Neutrophil (primary cell): ENCODE measurements around the gene CFAP221.

Source experiments
- H3K27ac ChIP-seq: fragments of 200-600 bp; sonication (generic); 2 replicates; pipeline ENCODE4 v1.5.1; 2016; ENCODE audit warnings: mild to moderate bottlenecking, moderate library complexity
- H3K27me3 ChIP-seq: fragments of 200-600 bp; sonication (generic); 2 replicates; pipeline ENCODE4 v1.6.0; 2016; ENCODE audit warnings: mild to moderate bottlenecking
- H3K36me3 ChIP-seq: fragments of 200-600 bp; sonication (generic); 2 replicates; pipeline ENCODE4 v1.5.1; 2017
- H3K4me1 ChIP-seq, 2 experiments: fragments of 200-600 bp in 1 of 2; sonication (generic) in 1 of 2; 1 replicate in 1 of 2; 2 replicates in 1 of 2; pipeline versions ENCODE4 v1.5.1 to v1.6.1; 2013 to 2016; ENCODE audit warnings: low read depth in 1 of 2, low read length in 1 of 2, mild to moderate bottlenecking in 1 of 2, moderate library complexity in 1 of 2; ENCODE audit not compliant: control insufficient read depth in 1 of 2, insufficient read depth in 1 of 2
- H3K4me3 ChIP-seq, 2 experiments: fragments of 200-600 bp in 1 of 2; sonication (generic) in 1 of 2; 1 replicate in 1 of 2; 2 replicates in 1 of 2; pipeline ENCODE4 v1.5.1; 2013 to 2016; ENCODE audit warnings: low read depth in 1 of 2, low read length in 1 of 2, mild to moderate bottlenecking in 1 of 2, moderate library complexity in 1 of 2
- H3K9me3 ChIP-seq: fragments of 200-600 bp; sonication (generic); 2 replicates; pipeline ENCODE4 v1.5.1; 2016
- CTCF ChIP-seq: fragments of 200-600 bp; sonication (generic); IDR thresholded peaks from 2 replicates; pipeline ENCODE4 v1.5.1; 2016; ENCODE audit warnings: antibody characterized with exemption

CFAP221 gene

GRCh38 chr2:119520696-119521432 is 23.4 kb upstream of the CFAP221 start:
- no peak overlapping the region for H3K27ac ChIP-seq
- H3K36me3 ChIP-seq, result no peaks in the 10 kb centered on the region
- H3K4me1 ChIP-seq, result no peaks in the 10 kb centered on the region
- TF ChIP-seq CTCF, result no peak
- peaks cover 57% of the 10 kb centered on the region for H3K27me3 ChIP-seq
- H3K9me3 ChIP-seq, result no peaks in the 10 kb centered on the region
- no peak overlapping the region for H3K4me3 ChIP-seq

- no peaks in the 10 kb centered on the region for H3K4me1 ChIP-seq
- H3K9me3 ChIP-seq, result no peaks in the 10 kb centered on the region
- no peaks in the 10 kb centered on the region for H3K36me3 ChIP-seq
- no peak for TF ChIP-seq CTCF
- H3K27ac ChIP-seq, result no peak overlapping the region
- H3K27me3 ChIP-seq, result peaks cover 64% of the 10 kb centered on the region
- no peak overlapping the region for H3K4me3 ChIP-seq
These were observed 22.7 kb upstream of the CFAP221 start for GRCh38 chr2:119521433-119522050.

DNA sequence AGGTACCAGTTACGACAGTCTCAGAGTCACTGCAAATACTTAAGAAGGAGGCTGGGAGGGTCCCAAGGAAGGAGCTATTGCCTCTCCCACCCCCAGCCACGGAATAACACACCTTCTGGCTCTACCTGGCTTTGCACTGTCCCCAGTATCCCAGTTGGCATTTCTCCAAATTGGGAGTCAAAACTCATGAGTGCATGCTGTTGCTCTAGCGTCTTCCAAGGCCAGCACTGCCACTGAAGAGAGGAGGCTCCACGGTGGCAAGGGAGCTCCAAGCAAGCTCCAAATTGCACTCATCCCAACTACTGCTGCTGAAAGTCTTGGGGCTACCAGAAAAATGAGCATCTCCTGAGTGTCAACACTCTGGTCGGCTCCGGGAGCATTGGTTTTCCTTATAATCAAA is 21.6 kb upstream of the CFAP221 start:
- Histone ChIP-seq H3K4me1 (no peaks in the 10 kb centered on the region), H3K9me3 (no peaks in the 10 kb centered on the region), H3K4me3 (no peak overlapping the region), H3K27me3 (peaks cover 73% of the 10 kb centered on the region), H3K36me3 (no peaks in the 10 kb centered on the region), H3K27ac (no peak overlapping the region)
- TF ChIP-seq CTCF, result no peak

DNA sequence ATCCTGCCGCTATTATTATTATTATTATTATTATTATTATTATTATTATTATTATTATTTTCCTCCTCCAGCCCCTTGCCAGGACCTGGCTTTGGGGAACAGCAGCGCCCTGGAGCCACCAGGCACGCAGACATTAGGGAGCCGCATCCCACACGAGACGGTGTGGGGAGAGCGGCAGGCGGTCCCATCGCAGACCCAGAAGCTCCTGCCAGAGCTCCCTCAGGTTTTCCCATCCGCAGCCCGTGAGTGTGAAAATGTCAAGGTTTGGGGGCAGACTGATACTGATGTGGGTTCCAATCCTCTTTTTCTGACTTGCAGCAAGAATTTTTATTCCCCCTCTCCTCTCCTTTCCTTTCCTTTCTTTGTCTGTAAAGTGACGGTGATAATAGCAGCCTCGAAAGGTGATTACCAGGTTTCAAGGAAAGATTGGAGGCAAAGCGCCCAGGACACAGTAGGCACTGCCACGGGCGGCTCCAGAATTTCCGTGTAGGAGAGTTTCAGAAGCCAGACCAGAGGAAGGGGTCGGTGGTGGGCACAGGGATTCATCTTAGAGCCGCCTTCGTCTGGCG is 20.8 kb upstream of the CFAP221 start:
- H3K27me3 ChIP-seq, result peaks cover 77% of the 10 kb centered on the region
- no peak overlapping the region for H3K4me3 ChIP-seq
- H3K36me3 ChIP-seq, result no peaks in the 10 kb centered on the region
- no peak overlapping the region for H3K27ac ChIP-seq
- H3K9me3 ChIP-seq, result no peaks in the 10 kb centered on the region
- H3K4me1 ChIP-seq, result no peaks in the 10 kb centered on the region
- TF ChIP-seq CTCF, result no peak

DNA sequence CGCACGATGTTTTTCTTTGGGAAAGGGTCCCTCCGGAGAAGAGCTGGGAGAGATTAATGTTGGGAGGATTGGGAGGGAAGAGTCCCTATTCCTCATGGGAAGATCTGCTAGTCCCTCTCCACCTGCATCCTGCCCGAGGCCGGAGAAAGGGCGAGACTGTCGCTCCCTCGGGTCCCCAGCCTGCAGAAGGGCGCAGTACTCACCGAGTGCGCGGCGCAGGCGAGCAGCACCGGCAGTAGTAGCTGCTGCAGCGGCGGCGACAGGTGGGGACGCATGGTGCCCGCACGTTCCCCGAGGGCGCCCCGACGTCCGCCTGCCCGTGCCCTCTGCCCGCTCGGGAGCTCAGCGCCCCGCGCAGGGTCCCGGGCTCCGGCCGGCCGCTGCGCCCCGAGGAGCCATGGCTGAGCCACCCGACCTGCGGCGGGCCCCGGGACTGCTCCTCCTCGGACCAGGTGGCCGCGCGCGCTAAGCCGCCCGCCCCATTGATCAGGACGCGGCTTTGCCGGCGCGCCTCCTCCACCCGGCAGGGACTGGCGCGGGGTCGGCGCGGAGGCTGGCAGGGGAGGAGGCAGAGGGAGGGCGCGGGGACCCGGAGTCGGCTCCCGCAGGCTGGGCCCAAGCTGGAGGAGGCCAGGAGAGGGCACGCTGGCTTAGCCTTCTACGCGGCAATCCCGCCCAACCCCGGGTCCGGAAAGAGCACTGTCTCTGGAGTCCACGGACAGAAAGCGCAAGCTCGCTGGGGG is 20.1 kb upstream of the CFAP221 start, which contains the start of gene SCTR:
SCTR (minus strand) TSS at position 532 of the 743 bp plus-strand sequence; CDS start at position 275, 257 bp downstream.
- Histone ChIP-seq H3K9me3 (no peaks in the 10 kb centered on the region), H3K36me3 (no peaks in the 10 kb centered on the region), H3K4me1 (no peaks in the 10 kb centered on the region), H3K4me3 (no peak within 1 kb of the TSS), H3K27me3 (peaks cover 77% of the 10 kb centered on the region), H3K27ac (no peak within 1 kb of the TSS)
- no peak for TF ChIP-seq CTCF
